Measurements from ENCODE around the gene SLC9A8.
"Not testable (repeated sequence)": the region's sequence is repeated elsewhere in the genome, so short reads cannot be mapped to it uniquely, and the experiment has no call there.

The SLC9A8 gene, protein sequence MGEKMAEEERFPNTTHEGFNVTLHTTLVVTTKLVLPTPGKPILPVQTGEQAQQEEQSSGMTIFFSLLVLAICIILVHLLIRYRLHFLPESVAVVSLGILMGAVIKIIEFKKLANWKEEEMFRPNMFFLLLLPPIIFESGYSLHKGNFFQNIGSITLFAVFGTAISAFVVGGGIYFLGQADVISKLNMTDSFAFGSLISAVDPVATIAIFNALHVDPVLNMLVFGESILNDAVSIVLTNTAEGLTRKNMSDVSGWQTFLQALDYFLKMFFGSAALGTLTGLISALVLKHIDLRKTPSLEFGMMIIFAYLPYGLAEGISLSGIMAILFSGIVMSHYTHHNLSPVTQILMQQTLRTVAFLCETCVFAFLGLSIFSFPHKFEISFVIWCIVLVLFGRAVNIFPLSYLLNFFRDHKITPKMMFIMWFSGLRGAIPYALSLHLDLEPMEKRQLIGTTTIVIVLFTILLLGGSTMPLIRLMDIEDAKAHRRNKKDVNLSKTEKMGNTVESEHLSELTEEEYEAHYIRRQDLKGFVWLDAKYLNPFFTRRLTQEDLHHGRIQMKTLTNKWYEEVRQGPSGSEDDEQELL

DNA sequence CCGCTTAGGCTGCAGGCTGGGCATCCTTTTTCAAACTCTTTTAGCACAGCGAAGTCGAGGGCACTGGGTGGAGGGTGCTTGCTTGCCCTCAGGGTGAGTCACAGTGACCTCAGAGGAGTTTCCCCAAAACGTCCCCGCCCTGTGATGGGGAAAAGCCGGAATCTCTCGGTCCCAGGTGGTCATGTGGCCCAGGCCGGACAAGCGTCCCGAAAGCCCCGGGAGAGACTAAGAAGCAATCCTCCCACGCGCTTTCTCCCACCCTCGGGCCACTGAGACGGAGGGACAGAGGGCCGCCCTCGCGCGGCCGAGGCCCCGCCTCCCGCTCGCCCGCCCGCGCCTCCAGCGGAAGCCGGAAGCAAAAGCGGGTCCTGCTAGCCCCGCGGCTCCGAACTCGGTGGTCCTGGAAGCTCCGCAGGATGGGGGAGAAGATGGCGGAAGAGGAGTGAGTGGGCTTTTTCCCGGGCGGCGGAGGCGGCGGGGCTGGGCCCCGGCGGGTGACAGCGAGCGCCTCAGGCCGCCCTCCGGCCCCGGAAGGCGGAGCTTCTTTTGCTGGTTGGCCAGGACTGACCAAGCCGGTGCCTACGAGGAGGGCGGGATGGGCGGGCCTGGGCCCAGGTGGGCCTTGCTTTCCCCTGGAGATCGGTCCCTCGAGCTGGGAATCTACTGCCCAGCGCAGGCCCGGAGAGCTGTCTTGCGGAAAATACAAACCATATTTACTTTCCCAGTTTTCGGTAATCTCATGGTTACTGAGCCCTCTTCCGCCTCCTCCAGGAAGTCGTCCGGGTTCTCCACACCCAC, at the start of gene SLC9A8:
TSS of gene SLC9A8 (plus strand) at position 322 of the 798 bp plus-strand sequence. CDS start at position 417, 95 bp downstream.
- peak; percentile 75 to 91 for DNase-seq

DNA sequence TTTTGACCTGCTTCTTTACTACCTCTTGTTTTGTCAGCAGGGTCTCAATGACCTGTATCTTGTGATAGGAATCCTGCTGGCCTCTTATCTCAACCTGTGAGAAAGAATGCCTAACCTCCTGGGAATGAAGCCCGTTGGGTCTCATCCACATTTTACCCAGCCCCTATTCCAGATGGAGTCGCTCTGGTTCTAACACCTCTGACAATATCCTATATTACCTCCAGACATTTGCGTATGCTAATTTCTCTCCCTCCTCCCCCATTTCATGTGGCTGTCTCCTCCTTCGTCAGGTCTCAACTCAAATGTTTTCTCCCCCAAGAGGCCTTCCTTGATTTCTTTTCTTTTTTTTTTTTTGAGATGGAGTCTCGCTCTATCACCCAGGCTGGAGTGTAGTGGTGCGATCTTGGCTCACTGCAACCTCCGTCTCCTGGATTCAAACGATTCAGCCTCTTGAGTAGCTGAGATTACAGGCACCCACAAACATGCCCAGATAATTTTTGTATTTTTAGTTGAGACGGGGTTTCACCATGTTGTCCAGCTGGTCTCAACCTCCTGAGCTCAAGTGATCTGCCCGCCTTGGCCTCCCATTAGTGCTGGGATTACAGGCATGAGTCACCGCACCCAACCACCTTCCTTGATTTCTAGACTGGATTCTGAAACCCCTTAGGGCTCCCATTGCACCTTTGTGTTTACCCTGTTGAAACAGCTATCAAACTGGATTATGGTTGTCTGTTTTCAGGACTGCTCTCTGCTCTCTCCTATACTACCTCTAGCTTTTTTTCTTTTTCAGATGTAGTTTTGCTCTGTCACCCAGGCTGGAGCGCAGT, 49.5 kb upstream of the SLC9A8 start:
- DNase-seq: no peak

DNA sequence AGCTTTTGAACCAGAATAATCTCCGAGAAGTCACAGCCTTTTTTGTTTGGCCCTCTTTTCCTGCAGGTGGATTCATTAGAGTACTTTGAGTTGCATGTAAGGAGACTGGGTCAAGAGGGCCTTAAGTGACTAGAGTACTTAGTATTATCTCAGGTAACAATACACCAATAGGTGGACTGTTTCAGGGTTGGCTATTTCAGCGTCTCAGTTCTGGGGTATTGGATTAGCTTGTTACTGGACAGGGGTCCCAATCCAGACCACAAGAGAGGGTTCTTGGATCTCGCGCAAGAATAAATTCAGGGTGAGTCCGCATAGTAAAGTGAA, 47.3 kb upstream of the SLC9A8 start:
- DNase-seq: no peak

DNA sequence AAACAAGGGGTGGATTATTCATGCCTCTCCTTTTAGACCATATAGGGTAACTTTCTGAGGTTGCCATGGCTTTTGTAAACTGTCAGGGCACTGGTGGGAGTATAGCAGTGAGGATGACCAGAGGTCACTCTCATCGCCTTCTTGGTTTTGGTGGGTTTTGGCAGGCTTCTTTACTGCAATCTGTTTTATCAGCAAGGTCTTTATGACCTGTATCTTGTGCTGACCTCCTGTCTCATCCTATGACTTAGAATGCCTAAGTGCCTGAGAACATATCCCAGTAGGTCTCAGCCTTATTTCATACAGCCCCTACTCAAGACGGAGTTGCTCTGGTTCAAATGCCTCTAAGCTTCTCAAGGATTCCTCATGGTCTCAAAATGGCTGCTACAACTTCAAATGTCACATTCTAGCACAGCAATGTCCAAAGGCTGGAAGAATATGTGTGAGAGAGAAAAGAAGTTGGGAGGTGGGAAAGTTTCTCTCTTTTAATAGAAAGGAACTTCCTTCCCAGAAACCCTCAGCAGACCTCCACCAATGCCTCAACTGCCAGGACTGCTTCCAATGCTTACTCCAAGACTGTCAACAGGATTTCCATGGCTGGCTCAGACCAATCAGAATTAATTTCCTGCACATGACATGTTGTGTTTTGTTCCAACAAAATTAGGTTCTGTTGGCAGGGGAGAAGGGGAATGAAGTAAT, 46.6 kb upstream of the SLC9A8 start:
- DNase-seq: no peak

DNA sequence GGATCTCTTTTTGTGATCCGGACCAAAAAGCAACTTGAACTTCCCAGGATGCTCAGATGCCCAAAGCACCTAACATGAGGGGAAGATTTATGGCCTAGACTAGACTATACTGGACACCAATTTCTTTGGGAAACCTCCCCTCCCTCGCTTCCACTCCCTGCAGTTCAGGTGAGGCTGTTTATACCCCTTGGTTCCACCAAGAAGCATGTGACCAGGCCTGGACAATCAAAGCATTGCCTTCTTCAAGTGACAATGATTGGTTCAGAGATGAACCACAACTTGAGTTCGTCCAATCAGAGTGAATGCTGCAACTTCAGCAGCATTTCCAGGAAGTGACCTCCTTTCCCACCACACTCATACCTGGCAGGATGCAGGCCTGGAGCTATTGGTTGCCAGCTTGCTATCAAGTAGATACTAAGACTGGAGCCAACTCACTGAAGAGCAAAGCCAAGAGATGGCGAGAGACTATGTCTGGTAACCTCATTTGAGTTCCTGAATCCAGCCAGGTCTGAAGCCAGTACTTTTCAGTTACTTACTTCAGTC, 45.6 kb upstream of the SLC9A8 start:
- no peak for DNase-seq

DNA sequence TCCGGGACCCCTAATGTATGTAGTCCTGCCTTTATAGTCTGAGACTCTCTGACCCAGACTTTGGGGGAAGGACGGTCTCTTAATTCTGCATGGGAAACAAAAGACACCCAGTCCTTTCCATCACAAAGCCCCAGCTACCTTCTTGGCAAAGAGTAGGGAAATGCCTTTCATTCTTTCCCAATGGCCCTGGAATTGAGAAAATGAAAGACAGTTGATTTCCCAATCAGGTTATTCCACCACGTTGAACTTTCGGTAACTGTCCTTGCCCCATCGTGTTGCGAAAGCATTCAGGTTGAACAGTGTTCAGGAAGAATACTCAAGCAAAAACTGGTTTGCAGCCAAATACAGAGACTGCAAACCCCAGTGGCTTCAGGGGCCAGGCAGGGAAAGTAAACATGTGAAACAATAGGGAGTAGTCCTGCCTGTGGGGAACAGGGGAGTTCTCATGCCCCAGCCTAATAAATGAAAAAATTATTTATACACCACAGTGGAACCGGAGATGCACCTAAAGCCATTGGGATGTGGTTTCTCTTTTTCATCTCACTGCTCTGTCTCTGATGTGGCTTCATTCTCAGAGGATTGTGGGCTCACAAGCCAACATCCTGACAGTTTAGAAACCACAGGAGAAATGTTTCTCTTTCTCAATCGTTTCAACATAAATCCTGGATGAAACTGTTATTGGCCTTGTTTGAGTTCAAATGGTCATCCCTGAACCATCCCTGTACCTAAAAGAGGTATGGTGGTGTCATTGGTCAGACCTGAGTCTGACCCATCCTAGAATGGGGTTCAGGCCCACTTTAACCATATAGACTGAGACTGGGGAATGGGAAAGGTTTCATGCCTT, 44.2 kb upstream of the SLC9A8 start:
- DNase-seq: no peak

DNA sequence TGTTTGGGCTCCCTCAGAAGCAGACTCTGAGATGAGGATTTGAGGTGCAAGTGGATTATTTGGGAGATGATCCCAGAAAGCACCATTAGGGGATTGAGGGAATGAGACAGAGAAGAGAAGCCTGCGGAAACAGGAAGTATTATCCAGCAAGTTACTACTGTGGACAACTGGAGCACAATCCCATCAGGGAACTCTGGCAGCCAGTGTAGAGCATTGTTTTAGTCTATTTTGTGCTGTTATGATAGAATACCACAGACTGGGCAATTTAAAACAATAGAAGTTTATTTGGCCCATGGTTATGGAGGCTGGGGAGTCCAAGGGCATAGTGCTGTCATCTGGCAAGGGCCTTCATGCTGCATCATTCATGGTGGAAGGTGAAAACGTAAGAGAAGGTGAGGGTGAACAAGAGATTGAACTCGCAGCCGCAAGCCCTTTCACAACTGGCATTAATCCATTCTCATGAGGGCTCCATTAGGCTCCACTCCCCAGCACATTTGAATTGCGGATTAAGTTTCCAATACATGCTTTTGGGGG, 43.5 kb upstream of the SLC9A8 start:
- no peak for DNase-seq

DNA sequence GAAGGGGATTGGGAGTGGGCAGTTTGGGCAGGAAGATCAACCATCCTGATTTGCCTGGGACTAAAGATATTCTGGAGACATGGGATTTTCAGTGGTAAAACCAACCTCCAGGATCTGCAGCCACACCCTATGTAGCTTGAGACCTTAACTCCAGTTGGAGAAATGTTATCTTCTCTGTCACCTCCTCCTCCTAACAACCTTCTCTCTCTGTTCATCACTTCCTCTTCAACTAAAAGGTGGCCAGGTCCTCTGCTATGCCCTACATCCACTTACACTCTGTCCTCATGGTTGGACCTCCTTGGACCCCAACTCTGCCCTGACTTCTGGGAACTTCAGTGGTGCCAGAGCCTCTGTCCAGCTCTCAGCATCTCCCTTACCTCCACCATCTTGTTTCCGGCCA, 42.0 kb upstream of the SLC9A8 start:
- DNase-seq: no peak

DNA sequence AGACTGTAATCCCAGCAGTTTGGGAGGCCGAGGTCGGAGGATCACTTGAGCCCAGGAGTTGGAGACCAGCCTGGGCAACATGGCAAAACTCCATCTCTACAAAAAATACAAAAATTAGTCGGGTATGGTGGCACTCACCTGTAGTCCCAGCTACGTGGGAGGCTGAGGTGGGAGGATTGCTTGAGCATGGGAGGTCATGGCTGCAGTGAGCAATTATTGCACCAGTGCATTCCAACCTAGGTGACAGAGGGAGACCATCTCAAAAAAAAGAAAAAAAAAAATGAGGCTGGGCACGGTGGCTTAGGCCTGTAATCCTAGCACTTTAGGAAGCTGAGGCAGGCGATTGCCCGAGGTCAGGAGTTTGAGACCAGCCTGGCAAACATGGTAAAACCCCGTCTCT, 38.4 kb upstream of the SLC9A8 start:
- DNase-seq: not testable (repeated sequence)

DNA sequence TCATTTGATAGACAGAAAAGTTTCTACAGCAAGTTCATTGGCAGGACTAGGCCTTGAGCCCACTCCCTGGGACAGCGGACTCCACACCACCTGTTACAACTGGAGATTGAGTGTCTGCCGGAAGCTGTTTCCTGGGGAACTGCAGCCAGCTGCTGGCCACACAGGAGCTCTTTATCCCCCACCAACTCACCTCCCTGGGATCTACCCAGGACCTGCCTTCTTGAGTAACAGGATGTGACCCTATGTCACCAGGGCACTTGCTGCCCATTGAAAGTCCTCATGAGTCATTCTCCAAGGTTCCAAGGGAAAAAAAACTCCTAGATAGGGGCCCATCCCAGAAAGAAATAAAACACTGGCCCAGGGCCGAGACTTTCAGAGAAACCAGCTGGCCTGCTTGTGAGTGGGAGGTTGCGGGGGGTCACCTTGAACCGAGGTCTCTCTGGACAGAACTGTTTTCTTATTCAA, 37.4 kb upstream of the SLC9A8 start:
- DNase-seq: peak in 1 of 2 experiments; percentile 71

DNA sequence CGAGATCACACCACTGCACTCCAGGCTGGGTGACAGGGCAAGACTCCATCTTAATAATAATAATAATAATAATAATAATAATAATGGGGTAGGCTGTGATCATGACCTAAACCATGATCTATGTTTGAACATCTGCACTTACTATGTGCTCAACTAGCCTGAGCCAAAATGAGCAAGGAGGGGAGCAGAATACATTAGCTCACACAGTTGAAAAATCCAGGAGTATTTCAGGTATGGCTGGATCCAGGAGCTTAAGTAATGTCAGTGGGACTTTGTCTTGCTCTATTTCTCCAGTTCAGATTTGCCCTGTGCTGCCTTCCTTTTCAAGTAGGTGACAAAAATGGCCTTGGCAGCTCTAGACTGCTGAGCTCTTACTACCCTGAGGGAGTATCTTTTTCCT, 32.7 kb upstream of the SLC9A8 start:
- DNase-seq: no peak

DNA sequence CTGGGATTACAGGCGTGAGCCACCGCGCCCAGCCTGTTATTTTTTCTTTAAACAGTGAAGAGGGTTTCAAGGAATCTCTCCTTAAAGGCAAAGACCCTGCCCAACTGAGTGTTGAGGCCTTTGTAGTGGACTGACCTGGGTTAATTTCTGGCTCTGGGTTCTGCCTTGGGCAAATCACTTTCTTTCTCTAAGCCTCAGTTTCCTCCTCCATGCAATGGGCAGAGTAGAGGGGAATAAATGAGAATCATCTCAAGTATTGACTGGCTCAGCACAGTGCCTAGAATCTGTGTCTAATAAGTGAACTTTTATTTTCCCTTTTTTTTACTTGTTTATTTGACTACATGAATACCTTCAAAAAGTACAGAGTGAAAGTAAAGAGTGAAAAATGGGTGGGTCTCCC, 31.0 kb upstream of the SLC9A8 start:
- no peak for DNase-seq

DNA sequence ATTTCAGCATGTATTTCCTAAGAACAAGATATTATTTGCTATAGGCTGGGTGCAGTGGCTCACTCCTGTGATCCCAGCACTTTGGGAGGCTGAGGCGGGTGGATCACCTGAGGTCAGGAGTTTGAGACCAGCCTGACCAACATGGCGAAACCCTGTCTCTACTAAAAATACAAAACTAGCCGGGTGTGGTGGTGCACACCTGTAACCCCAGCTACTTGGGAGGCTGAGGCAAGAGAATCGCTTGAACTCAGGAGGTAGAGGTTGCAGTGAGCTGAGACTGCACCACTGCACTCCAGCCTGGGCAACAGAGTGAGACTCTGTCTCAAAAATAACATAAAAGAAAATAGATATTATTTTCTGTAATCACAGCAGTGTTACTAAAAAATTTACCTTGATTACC, 30.2 kb upstream of the SLC9A8 start:
- not testable (repeated sequence) for DNase-seq

DNA sequence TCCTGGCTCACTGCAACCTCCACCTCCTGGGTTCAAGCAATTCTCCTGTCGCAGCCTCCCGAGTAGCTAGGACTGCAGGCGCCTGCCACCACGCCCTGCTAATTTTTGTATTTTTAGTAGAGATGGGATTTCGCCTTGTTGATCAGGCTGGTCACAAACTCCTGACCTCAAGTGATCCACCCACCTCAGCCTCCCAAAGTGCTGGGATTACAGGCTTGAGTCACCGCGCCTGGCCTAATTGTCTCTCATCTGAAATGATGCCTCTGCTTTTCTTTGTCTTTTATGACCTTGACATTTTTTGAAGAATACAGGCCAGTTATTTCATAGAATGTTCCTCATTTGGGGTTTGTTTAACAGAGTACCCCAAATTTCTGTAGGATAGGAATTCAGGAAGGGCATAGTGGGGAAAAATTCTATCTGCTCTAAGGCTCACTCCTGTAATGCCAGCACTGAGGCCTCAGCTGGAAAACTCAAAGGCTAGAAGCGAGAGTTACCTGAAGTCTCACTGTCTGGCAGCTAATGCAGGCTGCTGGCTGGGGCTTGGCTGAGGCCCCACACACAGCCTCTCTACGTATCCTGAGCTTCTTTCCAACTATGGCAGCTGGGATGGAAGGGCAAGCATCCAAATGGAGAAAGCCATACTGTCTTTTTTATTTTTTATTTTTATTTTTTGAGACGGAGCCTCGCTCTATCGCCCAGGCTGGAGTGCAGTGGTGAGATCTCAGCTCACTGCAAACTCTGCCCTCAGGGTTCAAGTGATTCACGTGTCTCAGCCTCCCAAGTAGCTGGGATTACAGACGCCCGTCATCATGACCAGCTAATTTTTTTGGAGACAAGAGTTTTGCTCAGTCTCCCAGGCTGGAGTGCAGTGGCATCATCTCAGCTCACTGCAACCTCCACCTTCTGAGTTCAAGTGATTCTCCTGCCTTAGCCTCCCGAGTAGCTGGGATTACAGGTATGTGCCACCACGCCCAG, 29.3 kb upstream of the SLC9A8 start:
- DNase-seq: not testable (repeated sequence)

DNA sequence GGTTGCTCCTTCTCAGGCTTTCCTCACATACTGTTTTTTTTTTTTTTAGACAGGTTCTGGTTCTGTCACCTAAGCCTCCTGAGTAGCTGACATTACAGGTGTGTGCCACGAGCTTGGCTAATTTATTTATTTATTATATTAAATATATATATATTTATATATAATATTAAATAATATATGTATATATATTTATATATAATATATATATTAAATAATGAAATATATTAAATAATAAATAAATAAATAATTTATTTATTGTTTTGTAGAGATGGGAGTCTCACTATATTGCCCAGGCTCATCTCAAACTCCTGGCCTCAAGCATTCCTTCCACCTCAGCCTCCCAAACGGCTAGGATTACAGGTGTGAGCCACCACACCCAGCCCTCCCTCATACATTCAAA, 28.3 kb upstream of the SLC9A8 start:
- no peak for DNase-seq

DNA sequence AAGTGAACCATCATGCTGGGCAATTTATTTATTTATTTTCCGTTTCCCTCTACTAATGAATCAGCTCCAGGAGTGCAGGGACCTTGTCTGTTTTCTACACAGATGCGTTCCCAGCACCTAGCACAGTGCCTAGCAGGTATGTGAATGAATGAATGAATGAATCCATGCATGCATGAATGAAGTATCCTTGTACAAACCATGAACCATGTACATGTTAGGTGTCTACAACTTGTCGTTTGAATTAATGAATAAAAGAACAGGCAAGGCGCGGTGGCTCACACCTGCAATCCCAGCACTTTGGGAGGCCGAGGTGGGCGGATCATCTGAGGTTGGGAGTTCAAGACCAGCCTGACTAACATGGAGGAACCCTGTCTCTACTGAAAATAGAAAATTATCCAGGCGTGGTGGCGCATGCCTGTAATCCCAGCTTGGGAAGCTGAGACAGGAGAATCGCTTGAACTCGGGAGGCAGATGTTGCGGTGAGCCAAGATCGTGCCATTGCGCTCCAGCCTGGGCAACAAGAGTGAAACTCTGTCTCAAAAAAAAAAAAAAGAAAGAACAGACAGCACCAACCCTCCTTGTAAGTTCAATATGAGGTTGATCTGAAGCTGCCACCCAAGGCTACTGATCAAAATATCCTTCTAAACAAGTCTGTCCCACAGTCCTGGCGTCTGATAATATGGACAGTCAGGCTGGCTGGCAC, 27.3 kb upstream of the SLC9A8 start:
- no peak for DNase-seq

DNA sequence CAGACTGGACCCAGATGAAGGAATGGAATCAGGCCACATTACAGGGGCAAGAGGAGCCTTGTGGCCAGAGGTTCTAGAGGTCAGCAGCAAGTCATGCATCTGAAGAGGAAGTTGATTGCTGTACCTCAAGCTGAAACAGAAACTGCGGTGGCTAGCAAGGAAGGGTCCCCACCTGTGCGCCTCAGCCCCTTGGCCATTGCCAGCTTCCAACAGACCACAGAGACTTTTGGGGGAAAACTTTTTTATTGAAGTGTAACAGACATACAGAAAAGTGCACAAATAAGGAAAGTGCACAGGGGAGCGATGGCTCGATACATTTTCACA, 26.8 kb upstream of the SLC9A8 start:
- no peak for DNase-seq

DNA sequence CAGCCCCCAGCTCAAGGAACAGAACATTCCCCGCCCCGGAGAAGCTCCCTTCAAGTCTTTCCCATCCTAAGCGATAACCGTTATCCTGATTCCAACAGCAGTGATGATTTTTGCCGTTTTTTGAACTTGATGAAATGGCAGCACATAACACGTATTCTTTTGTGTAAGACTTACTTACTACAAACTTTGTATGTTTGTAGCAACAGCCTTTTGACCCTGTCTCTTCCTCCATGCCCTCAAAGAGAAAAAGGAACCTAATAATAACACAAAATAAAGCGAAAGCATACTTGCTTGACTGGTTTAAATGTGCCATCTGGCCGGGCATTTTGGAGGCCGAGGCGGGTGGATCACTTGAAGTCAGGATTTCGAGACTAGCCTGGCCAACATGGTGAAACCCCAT, 26.4 kb upstream of the SLC9A8 start:
- no peak for DNase-seq

Data from NCI-H524 (cell line).